Small intestine (tissue), 7 donors: ENCODE results near the gene CPXM2. TPM values are rescaled to one million over a fixed set of nuclear protein-coding genes. Genes with fewer than 3 reads are reported as not detected.

Source experiments
- DNase-seq, 2 donors: peaks; one replicate each; pipeline versions ENCODE4 v3.0.0 to v3.0.0-alpha.2; 2013
- FAIRE-seq: peaks from 2 replicates; lab custom pipeline; 2012; peaks lifted over from hg19 to GRCh38; lab: Jason Lieb, UNC
- H3K27ac ChIP-seq, 3 donors: one replicate each; pipeline ENCODE4 v1.5.1; 2013; ENCODE audit warnings: low read length in 2 of 3, mild to moderate bottlenecking in 2 of 3, control low read depth in 1 of 3, inconsistent platforms in 1 of 3, low read depth in 1 of 3, moderate library complexity in 1 of 3
- H3K27me3 ChIP-seq, 3 donors: one replicate each; pipeline ENCODE4 v1.6.1; 2013; ENCODE audit warnings: low read length in 3 of 3, inconsistent platforms in 1 of 3; ENCODE audit not compliant: control insufficient read depth in 3 of 3, insufficient read depth in 3 of 3
- H3K36me3 ChIP-seq, 3 donors: one replicate each; pipeline ENCODE4 v1.6.1; 2013; ENCODE audit warnings: low read length in 3 of 3, inconsistent platforms in 1 of 3, low read depth in 1 of 3, mild to moderate bottlenecking in 1 of 3, moderate library complexity in 1 of 3; ENCODE audit not compliant: control insufficient read depth in 3 of 3, insufficient read depth in 2 of 3
- H3K4me1 ChIP-seq, 3 donors: one replicate each; pipeline ENCODE4 v1.6.1; 2013; ENCODE audit warnings: low read length in 2 of 3, inconsistent platforms in 1 of 3, low read depth in 1 of 3, mild to moderate bottlenecking in 1 of 3, moderate library complexity in 1 of 3; ENCODE audit not compliant: control insufficient read depth in 3 of 3, insufficient read depth in 2 of 3
- H3K4me3 ChIP-seq, 3 donors: one replicate each; pipeline ENCODE4 v1.5.1; 2013; ENCODE audit warnings: low read length in 3 of 3, control low read depth in 1 of 3, inconsistent platforms in 1 of 3, low read depth in 1 of 3, mild to moderate bottlenecking in 1 of 3, moderate library complexity in 1 of 3
- H3K9me3 ChIP-seq, 2 donors: one replicate each; pipeline ENCODE4 v1.6.1; 2013; ENCODE audit warnings: low read depth in 1 of 2, low read length in 1 of 2; ENCODE audit not compliant: control insufficient read depth in 2 of 2, insufficient read depth in 1 of 2
- WGBS, 3 donors: extraction: QIAGEN DNeasy Blood & Tissue Kit; methylation state at CpG; one replicate each; pipeline ENCODE4 v1.1.7; 2013; 5-methylcytosine and 5-hydroxymethylcytosine counted together
- polyA plus RNA-seq, 4 donors: library from polyadenylated mRNA; stranded (reverse) in 3 of 4; unstranded in 1 of 4; fragments of 200-250 nt in 3 of 4; fragments of 120-200 nt in 1 of 4; gene quantifications; one replicate each; pipeline versions ENCODE4 v1.2.1 to v1.2.3, GENCODE V29; 2013
- donor health status: healthy with polysubstance abuse.
- donor health status: control.
- donor health status: control.
- donor health status: Bipolar disorder and iron deficiency.
- donor health status: healthy.

CPXM2 gene
- polyA plus RNA-seq, 4 donors = 0.89 to 55.7 (median 3.6) TPM

DNA sequence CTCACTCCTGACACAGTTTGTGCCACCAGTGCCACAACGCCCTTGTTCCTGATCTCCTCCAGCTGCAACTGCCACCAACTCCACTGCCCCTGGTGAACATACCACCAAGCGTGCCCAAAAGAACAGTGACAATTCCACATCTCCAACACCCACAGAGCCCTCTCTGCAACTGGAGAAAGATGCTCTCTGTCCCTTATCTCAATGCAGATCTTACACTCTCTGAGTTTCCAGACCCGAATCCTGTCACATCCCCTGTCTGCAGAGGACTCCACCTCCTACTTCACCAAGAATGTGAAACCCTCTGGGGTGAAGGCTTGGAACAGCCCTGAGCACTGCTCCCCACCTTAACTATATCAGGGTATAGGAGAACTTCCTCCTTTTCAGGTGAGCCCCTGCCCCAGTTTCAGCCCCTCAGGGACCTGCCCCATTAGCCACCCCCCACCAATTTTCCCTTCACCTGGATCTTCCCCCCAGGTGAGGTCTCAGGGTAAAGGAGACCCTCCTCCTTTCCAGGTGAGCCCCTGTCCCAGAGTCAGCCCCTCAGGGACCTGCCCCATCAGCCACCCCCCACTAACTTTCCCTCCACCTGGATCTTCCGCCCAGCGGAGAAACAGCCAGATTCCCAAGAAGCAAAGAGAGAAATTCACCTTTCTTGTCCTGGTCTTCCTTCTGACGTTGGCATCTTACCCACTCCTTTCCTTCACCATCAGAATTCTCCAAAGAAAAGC lies 55.0 kb downstream of the CPXM2 start:
- no peaks in the 10 kb centered on the region for H3K9me3 ChIP-seq
- peaks cover 0 to 37% (median 0%) of the 10 kb centered on the region in 3 donors for H3K36me3 ChIP-seq
- H3K4me1 ChIP-seq = no peaks in the 10 kb centered on the region
- DNase-seq (no peak), FAIRE-seq (no peak)
- no peaks in the 10 kb centered on the region for H3K27me3 ChIP-seq
- WGBS, 3 donors = 74 to 92% (median 79%) methylated on average over 6 of the region's 6 CpGs
- no peak overlapping the region for H3K4me3 ChIP-seq
- no peak overlapping the region for H3K27ac ChIP-seq

DNA sequence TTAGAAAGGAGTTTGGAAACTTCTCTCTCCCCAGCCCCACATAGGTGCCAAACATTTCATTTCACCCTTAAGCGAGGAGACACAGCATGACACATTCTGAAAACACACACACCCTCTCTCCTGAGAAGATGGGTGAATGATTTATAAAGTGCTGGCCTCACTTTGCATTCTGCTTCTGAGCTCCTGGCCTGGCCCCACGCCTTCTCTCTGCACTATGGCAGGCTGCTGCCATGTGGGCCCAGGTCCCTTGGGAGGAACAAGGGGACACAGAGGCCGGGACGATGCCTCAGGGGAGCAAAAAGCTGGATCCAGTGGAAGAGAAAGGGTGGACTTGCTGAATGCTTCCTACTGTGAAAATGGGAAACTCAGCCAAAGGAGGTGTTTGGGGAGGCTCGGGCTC lies 56.0 kb downstream of the CPXM2 start:
- Histone ChIP-seq H3K36me3 (peaks cover 0 to 32% (median 0%) of the 10 kb centered on the region in 3 donors), H3K9me3 (no peaks in the 10 kb centered on the region), H3K4me1 (no peaks in the 10 kb centered on the region), H3K27ac (no peak overlapping the region), H3K27me3 (no peaks in the 10 kb centered on the region), H3K4me3 (no peak overlapping the region)
- no peak for DNase-seq
- WGBS, 3 donors = 41 to 49% (median 47%) methylated on average over 5 of the region's 5 CpGs
- no peak for FAIRE-seq

DNA sequence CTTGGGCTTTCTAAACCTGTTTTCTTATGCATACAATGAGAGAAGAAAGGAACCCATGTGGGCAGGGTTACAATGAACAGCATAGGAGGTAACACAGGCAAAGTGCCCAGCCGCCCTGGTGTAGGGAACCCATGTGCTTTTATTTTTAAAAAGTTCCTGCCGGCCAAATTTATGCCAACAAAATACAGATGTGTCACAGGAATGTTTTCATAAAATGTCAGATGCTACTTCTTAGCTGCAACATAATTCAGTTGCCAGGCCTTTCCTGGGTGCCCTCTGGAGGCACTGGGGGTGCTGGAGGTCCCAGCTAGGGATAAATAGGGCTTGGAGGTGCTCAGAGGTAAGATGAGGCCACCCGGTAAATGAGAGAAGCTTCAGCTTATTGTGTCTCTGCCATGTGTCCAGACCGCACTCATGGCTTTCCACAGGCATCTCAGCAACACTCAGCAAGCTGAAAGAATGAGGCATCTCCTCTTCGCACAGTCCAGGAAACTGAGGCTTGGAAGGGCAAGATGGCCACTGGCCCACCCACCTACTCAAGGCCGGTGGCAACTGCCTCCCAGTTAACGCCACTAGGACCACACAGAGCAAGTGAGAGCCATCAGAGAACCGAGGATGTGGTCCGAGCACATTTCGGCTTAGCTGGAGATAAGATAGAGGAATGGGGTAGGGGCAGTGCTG lies 58.3 kb downstream of the CPXM2 start:
- H3K4me1 ChIP-seq = no peaks in the 10 kb centered on the region
- peaks cover 0 to 34% (median 0%) of the 10 kb centered on the region in 3 donors for H3K36me3 ChIP-seq
- FAIRE-seq = no peak
- WGBS, 3 donors = 91 to 93% (median 93%) methylated on average over 10 of the region's 10 CpGs
- peaks cover 0 to 6% of the 10 kb centered on the region in 2 donors for H3K9me3 ChIP-seq
- H3K27ac ChIP-seq = no peak overlapping the region
- H3K27me3 ChIP-seq = no peaks in the 10 kb centered on the region
- no peak for DNase-seq
- no peak overlapping the region for H3K4me3 ChIP-seq

DNA sequence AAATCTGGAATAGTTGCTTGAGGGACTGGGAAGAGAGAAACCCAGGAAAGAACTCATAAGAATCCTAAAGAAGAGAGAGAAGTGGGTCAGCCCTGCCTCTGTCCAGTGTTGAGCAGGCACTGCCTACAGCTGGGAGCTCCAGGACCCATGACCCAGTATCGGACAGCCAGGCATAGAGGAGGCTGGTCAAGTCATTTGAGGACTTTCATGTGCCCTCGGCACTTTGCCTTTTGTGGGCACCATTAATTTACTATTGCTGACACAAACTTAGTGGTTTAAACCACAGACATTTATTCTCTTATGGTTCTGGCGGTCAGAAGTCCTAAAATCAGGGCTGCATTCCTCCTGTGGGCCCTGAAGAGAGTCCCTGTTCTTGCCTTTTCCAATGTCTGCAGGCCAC lies 60.3 kb downstream of the CPXM2 start:
- H3K27ac ChIP-seq = no peak overlapping the region
- peaks cover 0 to 24% (median 0%) of the 10 kb centered on the region in 3 donors for H3K36me3 ChIP-seq
- FAIRE-seq = no peak
- no peak overlapping the region for H3K4me3 ChIP-seq
- 83 to 90% (median 90%) methylated on average over 3 of the region's 3 CpGs for WGBS, 3 donors
- no peak for DNase-seq
- H3K27me3 ChIP-seq = no peaks in the 10 kb centered on the region
- H3K9me3 ChIP-seq = peaks cover 0 to 6% of the 10 kb centered on the region in 2 donors
- H3K4me1 ChIP-seq = no peaks in the 10 kb centered on the region

DNA sequence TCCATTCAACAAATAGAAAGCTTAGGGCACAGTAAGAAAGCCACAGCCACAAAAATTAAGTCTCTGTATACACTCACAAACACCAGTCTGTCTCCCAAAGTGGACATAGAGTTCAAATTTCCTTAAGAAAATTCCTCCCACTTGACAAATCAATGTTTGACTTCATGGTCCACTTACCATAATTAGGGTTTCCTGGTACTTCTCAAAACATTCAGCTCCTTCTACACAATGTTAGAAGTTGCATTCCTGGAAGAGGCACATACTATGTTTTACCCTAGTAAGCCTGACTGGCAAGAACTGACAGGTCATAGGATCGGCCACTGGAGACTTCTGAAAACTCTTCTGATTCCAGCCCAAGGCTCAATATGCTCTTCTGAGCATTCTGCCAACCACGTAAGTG lies 70.5 kb downstream of the CPXM2 start:
- DNase-seq (no peak), FAIRE-seq (no peak)
- peaks cover 0 to 2% (median 2%) of the 10 kb centered on the region in 3 donors for H3K27me3 ChIP-seq
- H3K4me1 ChIP-seq = no peaks in the 10 kb centered on the region
- H3K4me3 ChIP-seq = no peak overlapping the region
- H3K27ac ChIP-seq = no peak overlapping the region
- no peaks in the 10 kb centered on the region for H3K9me3 ChIP-seq
- peaks cover 0 to 3% (median 0%) of the 10 kb centered on the region in 3 donors for H3K36me3 ChIP-seq
- WGBS, 3 donors = 84 to 94% (median 85%) methylated on average over 2 of the region's 2 CpGs

DNA sequence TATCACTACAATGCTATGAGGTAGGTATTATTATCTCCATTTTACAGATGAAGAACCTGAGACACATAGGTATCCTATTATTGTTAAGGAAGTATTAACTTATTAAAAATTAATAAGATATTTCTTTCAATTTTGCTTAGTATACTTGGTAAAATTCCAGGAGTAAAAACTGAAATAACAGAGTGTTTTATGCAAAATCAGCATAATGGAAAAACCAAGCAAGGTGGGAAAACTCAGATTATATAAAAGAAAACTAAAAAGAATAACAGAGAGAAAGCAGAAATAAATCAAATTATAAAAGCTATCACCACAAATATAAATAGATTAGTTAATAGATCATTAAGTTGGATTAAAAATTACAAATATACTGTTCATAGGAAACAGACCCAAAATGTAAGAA lies 82.0 kb downstream of the CPXM2 start:
- Histone ChIP-seq H3K27me3 (no peaks in the 10 kb centered on the region), H3K36me3 (no peaks in the 10 kb centered on the region), H3K4me1 (no peaks in the 10 kb centered on the region), H3K9me3 (no peaks in the 10 kb centered on the region), H3K4me3 (no peak overlapping the region), H3K27ac (no peak overlapping the region)
- DNase-seq (no peak), FAIRE-seq (peak; percentile 5)

DNA sequence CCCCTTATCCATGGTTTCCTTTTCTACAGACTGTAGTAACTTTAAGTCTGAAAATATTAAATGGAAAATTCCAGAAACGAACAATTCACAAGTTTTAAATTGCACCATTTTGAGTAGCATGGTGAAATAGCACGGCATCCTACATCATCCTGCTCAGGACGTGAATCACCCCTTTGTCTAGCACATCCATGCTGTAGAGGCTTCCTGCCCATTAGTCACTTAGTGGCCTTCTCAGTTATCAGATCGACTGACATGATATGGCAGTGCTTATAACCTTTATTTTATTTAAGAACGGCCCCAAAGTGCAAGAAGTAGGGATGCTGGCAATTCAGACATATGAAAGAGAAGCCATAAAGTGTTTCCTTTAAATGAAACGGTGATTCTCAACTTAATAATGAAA lies 82.7 kb downstream of the CPXM2 start:
- Histone ChIP-seq H3K4me1 (no peaks in the 10 kb centered on the region), H3K9me3 (no peaks in the 10 kb centered on the region), H3K27me3 (no peaks in the 10 kb centered on the region), H3K36me3 (no peaks in the 10 kb centered on the region), H3K4me3 (no peak overlapping the region), H3K27ac (no peak overlapping the region)
- FAIRE-seq (no peak), DNase-seq (no peak)
- WGBS, 3 donors = 63 to 82% (median 71%) methylated on average over 6 of the region's 6 CpGs

DNA sequence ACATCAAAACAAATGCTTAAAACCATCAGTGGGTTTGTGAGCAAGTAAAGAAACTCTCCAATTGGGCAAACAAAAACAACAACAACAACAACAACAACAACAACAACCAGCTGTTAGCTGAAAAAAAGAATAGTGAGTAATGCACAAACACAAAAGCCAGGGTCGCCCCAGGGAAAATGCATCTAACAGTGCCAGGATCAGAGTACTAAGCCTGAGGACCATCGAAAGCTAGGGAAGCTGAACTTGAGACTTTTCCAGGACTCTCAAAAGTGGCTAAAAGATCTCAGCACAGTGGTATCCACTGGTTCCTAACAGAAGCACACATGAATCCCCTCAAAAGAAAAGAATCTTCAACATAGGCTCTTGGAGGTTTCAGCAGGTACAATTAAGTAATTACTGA lies 83.3 kb downstream of the CPXM2 start:
- FAIRE-seq (no peak), DNase-seq (no peak)
- Histone ChIP-seq H3K4me1 (no peaks in the 10 kb centered on the region), H3K36me3 (no peaks in the 10 kb centered on the region), H3K9me3 (no peaks in the 10 kb centered on the region), H3K27me3 (no peaks in the 10 kb centered on the region), H3K27ac (no peak overlapping the region), H3K4me3 (no peak overlapping the region)
- WGBS, 3 donors = 71 to 89% (median 73%) methylated on average over 2 of the region's 2 CpGs
